ENCODE measurements around the gene RC3H2. TPM values are rescaled to one million over a fixed set of nuclear protein-coding genes. Genes with fewer than 3 reads are reported as not detected.
A peak's percentile ranks its signal among the peaks of the same experiment; 100 is the strongest.
"Not testable (repeated sequence)": the region's sequence is repeated elsewhere in the genome, so short reads cannot be mapped to it uniquely, and the experiment has no call there.

RC3H2 gene
- total and polyA plus RNA-seq, 2 donors (not counting 3 experiments of a cell fraction or from before 2014, with no cell fraction given): 25.3 to 63.0 TPM

GRCh38 chr9:122906122-122906521, 963 bp upstream of the RC3H2 start:
- CTCF ChIA-PET: interaction anchor here (1.4 kb wide), 1 partner anchor 85 kb away, joined by 9 read pairs; no protein-coding TSS in a partner anchor

GRCh38 chr9:122904466-122904822, 715 bp downstream of the RC3H2 start:
- H3K4me1 ChIP-seq (ENCODE audit: control insufficient read depth, extremely low read depth, insufficient read depth, low read length): peaks cover 21% of the 10 kb centered on the region
- H3K36me3 ChIP-seq (ENCODE audit: control insufficient read depth in 2 of 2, extremely low read depth in 1 of 2, insufficient read depth in 2 of 2, low read length in 2 of 2): no peaks in the 10 kb centered on the region
- H3K4me3 ChIP-seq (replicated peaks in 1 of 3; ENCODE audit: insufficient read depth in 1 of 3, low read depth in 1 of 3, low read length in 3 of 3): peak overlapping the region; percentile 53 to 92 (median 54)
- TF ChIP-seq POLR2AphosphoS5 (IDR thresholded peaks at IDR 0.05; ENCODE audit: insufficient read depth, low read depth, low read length) (peak; percentile 21), GATA2 (IDR thresholded peaks at IDR 0.05; ENCODE audit: insufficient read depth, insufficient read length, low read depth, low read length) (no peak), POLR2A (IDR thresholded peaks at IDR 0.05; ENCODE audit: low read depth, low read length) (no peak)
- no peaks in the 10 kb centered on the region for H3K9me3 ChIP-seq (replicated peaks; ENCODE audit: control insufficient read depth, insufficient read depth, low read length)
- ChIA-PET CTCF (interaction anchor here (1.0 to 3.0 kb wide), 8 partner anchors 9 to 445 kb away, joined by 3 to 19 read pairs (median 4); partner anchors contain the start of genes ZBTB26 and ZBTB6), POLR2A (interaction anchor here (0.5 to 2.9 kb wide), 4 partner anchors 9 to 787 kb away, joined by 3 to 11 read pairs (median 4); partner anchors contain the start of gene RABGAP1)
- peak overlapping the region; percentile 73 for H3K27ac ChIP-seq (ENCODE audit: insufficient read depth, low read depth, low read length)
- H3K4me2 ChIP-seq (ENCODE audit: insufficient read depth, low read length): peak overlapping the region; percentile 98
- dilution Hi-C loops (cut with MboI; ENCODE audit: extremely low pct_ligation_motif_present, low sequenced_read_pairs) (no loop called here), intact Hi-C loops (cut with micrococcal nuclease) (loop anchor here (1.0 to 5.0 kb wide), 3 partner anchors 36 to 448 kb away; partner anchors contain the start of gene RABGAP1)
- no peaks in the 10 kb centered on the region for H3K27me3 ChIP-seq (ENCODE audit: control insufficient read depth in 2 of 2, insufficient read depth in 2 of 2, low read length in 2 of 2)
- no peak for FAIRE-seq
- peak; percentile 68 for DNase-seq (ENCODE audit: low read depth, low spot score)
- BruUV-seq (replicated peaks): TSS peak; percentile 36
- no peaks in the 10 kb centered on the region for H3K9me1 ChIP-seq (replicated peaks; ENCODE audit: control insufficient read depth, extremely low read depth, insufficient read depth, low read length)
- H3K9ac ChIP-seq (replicated peaks; ENCODE audit: extremely low read depth, insufficient read depth, low read length): peak overlapping the region; percentile 91
- no peaks in the 10 kb centered on the region for H4K20me1 ChIP-seq (replicated peaks; ENCODE audit: control insufficient read depth, extremely low read depth, insufficient read depth, low read length)
- H2AFZ ChIP-seq (ENCODE audit: low read depth, low read length): no peak overlapping the region
- H3K79me2 ChIP-seq (ENCODE audit: control insufficient read depth, insufficient read depth, low read length): peaks cover 53% of the 10 kb centered on the region

More at GRCh38 chr9:122906122-122906521, 963 bp upstream of the RC3H2 start:
- H3K79me2 ChIP-seq (ENCODE audit: control insufficient read depth, insufficient read depth, low read length): peaks cover 48% of the 10 kb centered on the region
- POLR2A ChIA-PET: interaction anchor here (1.5 to 2.9 kb wide), 2 partner anchors 26 to 35 kb away, joined by 6 to 11 read pairs; partner anchors contain the start of genes RABGAP1 and ZBTB26
- H2AFZ ChIP-seq (ENCODE audit: low read depth, low read length); H3K9me1 ChIP-seq (replicated peaks; ENCODE audit: control insufficient read depth, extremely low read depth, insufficient read depth, low read length); BruUV-seq (replicated peaks); H4K20me1 ChIP-seq (replicated peaks; ENCODE audit: control insufficient read depth, extremely low read depth, insufficient read depth, low read length); H3K4me3 ChIP-seq (replicated peaks in 1 of 3; ENCODE audit: insufficient read depth in 1 of 3, low read depth in 1 of 3, low read length in 3 of 3); FAIRE-seq; intact Hi-C loops (cut with micrococcal nuclease); H3K4me2 ChIP-seq (ENCODE audit: insufficient read depth, low read length); H3K27ac ChIP-seq (ENCODE audit: insufficient read depth, low read depth, low read length); dilution Hi-C loops (cut with MboI; ENCODE audit: extremely low pct_ligation_motif_present, low sequenced_read_pairs); H3K9ac ChIP-seq (replicated peaks; ENCODE audit: extremely low read depth, insufficient read depth, low read length); H3K9me3 ChIP-seq (replicated peaks; ENCODE audit: control insufficient read depth, insufficient read depth, low read length); DNase-seq (ENCODE audit: low read depth, low spot score); H3K27me3 ChIP-seq (ENCODE audit: control insufficient read depth in 2 of 2, insufficient read depth in 2 of 2, low read length in 2 of 2); H3K36me3 ChIP-seq (ENCODE audit: control insufficient read depth in 2 of 2, extremely low read depth in 1 of 2, insufficient read depth in 2 of 2, low read length in 2 of 2): not testable (repeated sequence)
- H3K4me1 ChIP-seq (ENCODE audit: control insufficient read depth, extremely low read depth, insufficient read depth, low read length): peaks cover 12% of the 10 kb centered on the region

Measured in endothelial cell of umbilical vein (primary cell).